Right cardiac atrium (tissue), 5 donors: ENCODE data around the gene DACH1. TPM values are rescaled to one million over a fixed set of nuclear protein-coding genes. Genes with fewer than 3 reads are reported as not detected.

Experiments used
- ATAC-seq, 2 donors: fragments of 200-7000 bp; cut with Tn5 transposase; one replicate each; pipeline versions ENCODE4 v1.8.0 to v1.9.1; 2020; ENCODE audit warnings: moderate library complexity in 2 of 2, mild to moderate bottlenecking in 1 of 2
- DNase-seq, 3 donors: peaks; one replicate each; pipeline ENCODE4 v3.0.0-alpha.2; 2020
- H3K27ac ChIP-seq: one replicate; pipeline ENCODE4 v1.5.1; 2013; ENCODE audit warnings: mild to moderate bottlenecking, low read length, control low read depth, moderate library complexity
- H3K27me3 ChIP-seq: one replicate; pipeline ENCODE4 v1.6.1; 2013; ENCODE audit not compliant: control insufficient read depth, insufficient read depth
- H3K4me1 ChIP-seq: one replicate; pipeline ENCODE4 v1.6.1; 2013; ENCODE audit warnings: low read length; ENCODE audit not compliant: control insufficient read depth, insufficient read depth
- H3K4me3 ChIP-seq: one replicate; pipeline ENCODE4 v1.5.1; 2013; ENCODE audit warnings: low read length, control low read depth
- H3K9me3 ChIP-seq: one replicate; pipeline ENCODE4 v1.6.1; 2013; ENCODE audit warnings: low read length; ENCODE audit not compliant: control insufficient read depth
- WGBS: extraction: QIAGEN DNeasy Blood & Tissue Kit; methylation state at CpG from one replicate; pipeline ENCODE4 v1.1.7; 2013; 5-methylcytosine and 5-hydroxymethylcytosine counted together
- intact Hi-C, 4 donors: fragments of 100-400 bp; cut with DNase I; formaldehyde crosslinking; loops; one replicate each; pipeline versions ENCODE4 v1.11.0 to v1.14.0; 2022 to 2023
- polyA plus RNA-seq: library from polyadenylated mRNA; stranded (reverse); fragments of 200-250 nt; gene quantifications from one replicate; pipeline ENCODE4 v1.2.3, GENCODE V29; 2013
- total RNA-seq, 4 donors: library from RNA; stranded (reverse); fragmentation: NEBNext Ultra II Directional; extraction: Animal tissue kit (Norgen Biotek cat#: 25700); gene quantifications; one replicate each; pipeline ENCODE4 v1.2.1, GENCODE V29; 2021
- donor health status: healthy with polysubstance abuse.
- donor health status: DM: no; HTN: yes; CAD: no.
- donor health status: DM: no; HTN: no; CAD: no.
- donor health status: DM: no; HTN: yes; CAD: no; lungs with severe emphysema.
- donor health status: DM: yes; HTN: yes; CAD: no.

DACH1 gene
- total and polyA plus RNA-seq, 5 donors, result 1.0 to 3.9 (median 1.3) TPM

DNA sequence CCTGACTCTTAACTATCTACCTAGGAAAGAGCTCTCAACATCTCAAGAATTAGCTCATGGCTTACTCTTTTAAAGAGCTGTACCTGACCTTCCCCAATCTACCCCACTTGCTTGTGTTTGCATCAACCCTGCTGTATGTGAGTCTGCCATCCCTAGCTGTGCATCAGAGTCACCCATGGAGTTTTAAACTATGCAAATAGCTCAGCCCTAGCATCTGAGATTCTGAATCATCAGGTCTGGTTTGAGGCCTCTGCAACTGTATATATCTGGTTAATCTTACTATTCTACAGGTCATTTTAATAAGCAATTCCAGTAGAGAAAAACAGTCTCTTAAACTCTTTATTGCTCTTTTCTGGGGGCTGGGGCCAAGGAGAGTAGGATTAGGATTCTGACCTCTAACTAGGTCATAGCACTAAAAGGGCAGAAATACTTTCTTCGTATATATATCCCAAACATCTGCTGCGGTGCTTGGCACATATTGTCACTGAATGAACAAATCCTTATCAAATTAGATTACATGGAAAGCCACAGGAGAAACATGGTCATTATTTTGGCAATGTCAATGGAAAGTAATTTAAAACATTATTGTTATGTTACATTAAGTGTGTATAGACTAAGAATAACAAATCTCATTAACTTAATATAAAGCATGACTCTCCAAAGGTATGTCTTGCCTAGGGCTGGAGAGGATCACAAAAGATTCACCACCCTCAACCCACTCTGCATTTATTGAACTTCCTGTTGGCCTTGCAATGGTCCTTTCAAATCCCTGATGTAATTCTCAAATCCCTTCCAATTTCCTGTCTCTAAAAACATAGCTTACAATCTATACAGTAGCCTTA is 232.2 kb downstream of the DACH1 start:
- Histone ChIP-seq H3K4me1 (no peaks in the 10 kb centered on the region), H3K4me3 (no peak overlapping the region), H3K9me3 (no peaks in the 10 kb centered on the region), H3K27ac (no peak overlapping the region), H3K27me3 (no peaks in the 10 kb centered on the region)
- ATAC-seq, result no peak
- WGBS, result 48% methylated on average over 2 of the region's 2 CpGs
- intact Hi-C loops, result no loop called here
- no peak for DNase-seq

DNA sequence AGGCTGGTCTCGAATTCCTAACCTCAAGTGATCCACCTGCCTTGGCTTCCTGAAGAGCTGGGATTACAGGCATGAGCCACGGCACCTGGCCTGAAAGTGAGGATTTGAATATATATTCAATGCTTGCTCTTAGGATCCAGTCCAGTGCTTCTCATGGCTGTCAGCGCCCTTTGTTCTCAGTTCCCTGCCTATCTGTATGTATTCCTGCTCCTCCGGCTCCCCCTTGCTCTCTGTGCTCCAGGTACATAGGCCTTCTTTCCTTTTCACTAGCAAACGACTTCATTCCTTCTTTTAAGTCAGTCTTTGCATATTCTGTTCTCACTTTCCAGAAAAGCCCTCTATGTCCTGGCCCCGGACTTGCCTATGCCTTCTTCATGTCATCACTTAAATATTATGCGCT is 232.8 kb downstream of the DACH1 start:
- ATAC-seq, result no peak

DNA sequence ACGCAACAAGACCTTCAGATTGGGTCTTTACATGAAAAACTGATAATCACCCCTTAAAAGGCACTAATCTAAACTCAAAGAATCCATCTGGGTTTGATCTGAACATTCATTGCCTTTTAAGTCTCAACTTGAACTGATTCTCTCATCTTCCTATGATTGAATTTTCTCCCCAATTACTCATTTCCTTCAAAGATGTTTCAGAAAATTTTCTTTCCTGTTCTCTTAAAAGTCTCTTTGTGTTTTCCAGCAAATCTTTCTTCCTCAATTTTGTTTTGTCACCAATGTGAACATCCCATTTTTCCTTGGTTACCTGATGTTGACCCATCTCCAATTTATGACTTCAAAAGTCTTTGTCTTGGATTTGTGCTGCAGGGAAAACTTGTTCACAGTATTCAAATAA is 234.3 kb downstream of the DACH1 start:
- Histone ChIP-seq H3K27ac (no peak overlapping the region), H3K4me3 (no peak overlapping the region), H3K27me3 (no peaks in the 10 kb centered on the region), H3K9me3 (no peaks in the 10 kb centered on the region), H3K4me1 (no peaks in the 10 kb centered on the region)
- intact Hi-C loops, result no loop called here
- DNase-seq (no peak), ATAC-seq (no peak)
- 85% methylated on average over 1 of the region's 1 CpG for WGBS

More for the DNA sequence above, 232.8 kb downstream of the DACH1 start:
- 95% methylated on average over 7 of the region's 7 CpGs for whole genome bisulfite sequencing
- Histone ChIP-seq H3K9me3 (no peaks in the 10 kb centered on the region), H3K4me1 (no peaks in the 10 kb centered on the region), H3K27ac (no peak overlapping the region), H3K4me3 (no peak overlapping the region), H3K27me3 (no peaks in the 10 kb centered on the region)
- peak in 1 of 3 donors; percentile 11 for DNase-seq
- intact Hi-C loops, result no loop called here

DNA sequence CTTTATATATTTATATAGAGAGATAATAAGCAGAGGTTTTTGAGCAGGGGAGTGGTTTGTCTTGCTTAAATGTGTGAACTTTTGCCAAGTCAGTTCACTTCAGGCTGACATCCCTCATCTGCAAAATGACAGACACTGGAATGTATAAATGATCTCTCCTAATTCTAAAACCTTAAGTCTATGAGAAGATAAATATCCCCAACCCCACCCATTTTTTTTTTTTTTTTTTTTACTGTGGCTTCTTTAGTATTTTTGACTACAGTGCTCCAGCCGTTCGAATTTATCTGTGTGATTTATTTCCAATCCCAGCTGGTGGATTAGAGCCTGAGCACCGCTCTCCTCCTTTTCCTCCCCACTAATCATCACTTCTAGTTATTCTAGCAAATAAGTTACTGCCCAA is 234.8 kb downstream of the DACH1 start:
- ATAC-seq, result no peak
- no peak for DNase-seq
- H3K27ac ChIP-seq, result no peak overlapping the region
- H3K4me1 ChIP-seq, result no peaks in the 10 kb centered on the region
- no peaks in the 10 kb centered on the region for H3K27me3 ChIP-seq
- intact Hi-C loops, result no loop called here
- H3K9me3 ChIP-seq, result no peaks in the 10 kb centered on the region
- WGBS, result 58% methylated on average over 3 of the region's 3 CpGs
- no peak overlapping the region for H3K4me3 ChIP-seq

DNA sequence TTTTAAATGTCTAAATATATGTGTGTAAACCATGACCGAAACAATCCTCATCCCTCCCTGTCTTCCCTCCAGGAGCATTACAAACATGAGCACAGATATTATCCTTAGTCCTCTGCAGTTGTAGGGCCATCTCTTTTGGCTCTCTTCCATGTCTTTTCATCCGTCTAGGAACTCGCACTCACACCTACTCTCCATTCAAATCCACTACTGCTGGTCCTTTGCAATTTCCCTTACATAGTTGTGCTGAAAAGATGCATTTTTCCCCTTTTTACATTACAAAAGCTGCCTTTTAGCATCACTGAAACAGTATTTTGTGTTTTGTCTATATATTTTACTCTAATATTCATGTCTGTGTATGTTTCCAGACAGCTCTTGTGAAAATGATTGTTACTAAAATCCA is 237.8 kb downstream of the DACH1 start:
- H3K9me3 ChIP-seq, result no peaks in the 10 kb centered on the region
- H3K27ac ChIP-seq, result no peak overlapping the region
- intact Hi-C loops, result no loop called here
- H3K27me3 ChIP-seq, result no peaks in the 10 kb centered on the region
- ATAC-seq, result no peak
- H3K4me1 ChIP-seq, result no peaks in the 10 kb centered on the region
- no peak for DNase-seq
- WGBS, result 83% methylated on average over 3 of the region's 3 CpGs
- no peak overlapping the region for H3K4me3 ChIP-seq

DNA sequence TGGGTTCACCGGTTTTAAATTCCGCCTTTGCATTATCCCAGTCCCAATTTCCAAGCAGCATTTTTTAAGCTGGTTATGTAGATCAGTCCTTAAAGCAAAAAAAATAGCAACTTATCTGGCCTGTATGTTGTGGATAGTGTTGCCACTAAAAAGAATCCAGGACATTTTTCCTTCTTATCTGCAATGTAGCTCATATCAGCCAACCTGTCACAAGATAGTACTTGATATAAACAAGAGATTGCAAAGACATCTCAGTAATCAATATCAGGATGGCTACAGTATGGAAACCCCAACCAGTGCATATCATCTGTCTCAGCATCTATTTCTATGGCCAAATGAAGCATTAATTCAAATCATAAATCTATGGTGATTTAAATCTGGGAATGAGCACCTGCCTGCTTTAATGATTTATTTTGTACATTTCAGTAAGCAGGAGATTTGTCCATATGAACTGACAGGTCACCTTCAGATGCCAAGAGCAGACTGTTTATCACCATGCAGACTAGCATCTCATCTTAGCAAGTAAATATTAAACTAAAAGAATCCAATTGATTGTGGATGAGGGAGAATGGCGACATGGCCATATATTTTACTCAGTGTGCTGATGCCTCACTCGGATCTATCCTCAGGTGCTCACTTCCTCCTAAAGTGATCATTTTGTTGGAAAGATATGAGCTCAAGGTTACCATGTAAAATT is 240.4 kb downstream of the DACH1 start:
- intact Hi-C loops, result no loop called here
- H3K4me3 ChIP-seq, result no peak overlapping the region
- no peak for ATAC-seq
- 75% methylated on average over 4 of the region's 4 CpGs for WGBS
- no peak overlapping the region for H3K27ac ChIP-seq
- H3K9me3 ChIP-seq, result no peaks in the 10 kb centered on the region
- no peaks in the 10 kb centered on the region for H3K4me1 ChIP-seq
- DNase-seq, result no peak
- H3K27me3 ChIP-seq, result no peaks in the 10 kb centered on the region

DNA sequence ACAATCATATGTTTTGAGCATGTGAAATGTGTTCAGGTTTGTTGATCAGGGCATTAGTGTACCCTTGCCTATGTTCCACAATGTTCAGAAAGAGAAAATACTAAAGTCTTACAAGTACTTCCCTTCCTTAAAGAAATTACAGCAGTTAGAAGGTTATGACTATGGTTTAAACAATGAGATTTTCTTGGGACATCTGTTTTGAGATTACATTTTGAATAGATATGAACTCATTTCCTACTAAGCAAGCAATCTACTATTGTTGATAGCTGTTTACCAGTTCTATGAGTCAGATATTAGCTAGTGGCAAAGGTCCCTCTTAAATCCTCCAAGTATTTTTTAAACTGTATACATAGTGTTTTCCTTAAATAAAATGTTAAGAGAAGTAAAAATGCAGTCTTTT is 241.3 kb downstream of the DACH1 start:
- no peak overlapping the region for H3K27ac ChIP-seq
- no peaks in the 10 kb centered on the region for H3K9me3 ChIP-seq
- intact Hi-C loops, result no loop called here
- no peaks in the 10 kb centered on the region for H3K27me3 ChIP-seq
- DNase-seq (no peak), ATAC-seq (no peak)
- H3K4me1 ChIP-seq, result no peaks in the 10 kb centered on the region
- peak overlapping the region; percentile 25 for H3K4me3 ChIP-seq

DNA sequence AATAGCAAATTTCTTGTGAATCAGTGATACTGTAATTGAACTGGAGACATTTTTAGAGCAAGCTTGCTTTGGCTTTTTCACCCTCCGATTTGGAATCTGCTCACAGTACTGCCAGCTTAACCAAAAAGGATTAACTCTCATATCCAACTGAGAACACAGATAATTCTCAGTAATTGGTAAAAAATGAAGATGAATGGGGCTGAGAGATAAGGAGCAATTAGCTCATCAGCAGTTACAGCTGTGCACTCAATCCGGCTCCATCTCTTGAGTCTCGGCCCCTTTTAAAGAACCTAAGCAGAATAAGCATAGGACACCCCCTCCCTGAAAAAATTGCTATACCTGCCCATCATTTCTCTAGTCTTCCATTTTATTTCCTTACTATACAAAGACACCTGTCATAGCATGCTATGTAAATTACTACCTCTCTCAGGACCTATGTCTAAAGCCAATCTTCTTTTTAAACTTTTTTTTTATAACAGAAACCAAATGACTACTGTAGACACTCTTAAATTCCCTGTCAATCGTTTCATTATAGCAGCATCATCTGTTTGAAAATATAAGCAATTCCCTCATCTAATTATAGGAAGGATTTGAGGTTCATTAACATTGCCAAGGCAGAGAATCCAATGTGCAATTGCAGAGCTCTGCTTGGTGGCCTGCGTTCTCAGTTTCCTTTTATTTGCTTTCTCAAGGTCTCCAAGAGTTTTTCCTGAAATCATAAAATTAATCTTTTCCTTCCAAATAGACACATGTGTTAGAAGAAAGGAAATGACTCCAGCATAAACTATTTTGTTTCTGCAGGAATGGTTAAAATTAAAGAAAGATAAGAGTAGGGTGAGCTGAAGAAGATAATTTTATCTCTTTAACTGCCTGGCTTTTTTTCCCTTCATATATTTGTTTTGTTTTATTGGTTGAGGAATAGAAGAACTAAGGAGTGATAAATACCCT is 242.1 kb downstream of the DACH1 start:
- no peak for DNase-seq
- Histone ChIP-seq H3K4me3 (no peak overlapping the region), H3K27me3 (no peaks in the 10 kb centered on the region), H3K27ac (no peak overlapping the region), H3K4me1 (no peaks in the 10 kb centered on the region), H3K9me3 (no peaks in the 10 kb centered on the region)
- WGBS, result 48% methylated on average over 5 of the region's 5 CpGs
- no peak for ATAC-seq
- intact Hi-C loops, result no loop called here

DNA sequence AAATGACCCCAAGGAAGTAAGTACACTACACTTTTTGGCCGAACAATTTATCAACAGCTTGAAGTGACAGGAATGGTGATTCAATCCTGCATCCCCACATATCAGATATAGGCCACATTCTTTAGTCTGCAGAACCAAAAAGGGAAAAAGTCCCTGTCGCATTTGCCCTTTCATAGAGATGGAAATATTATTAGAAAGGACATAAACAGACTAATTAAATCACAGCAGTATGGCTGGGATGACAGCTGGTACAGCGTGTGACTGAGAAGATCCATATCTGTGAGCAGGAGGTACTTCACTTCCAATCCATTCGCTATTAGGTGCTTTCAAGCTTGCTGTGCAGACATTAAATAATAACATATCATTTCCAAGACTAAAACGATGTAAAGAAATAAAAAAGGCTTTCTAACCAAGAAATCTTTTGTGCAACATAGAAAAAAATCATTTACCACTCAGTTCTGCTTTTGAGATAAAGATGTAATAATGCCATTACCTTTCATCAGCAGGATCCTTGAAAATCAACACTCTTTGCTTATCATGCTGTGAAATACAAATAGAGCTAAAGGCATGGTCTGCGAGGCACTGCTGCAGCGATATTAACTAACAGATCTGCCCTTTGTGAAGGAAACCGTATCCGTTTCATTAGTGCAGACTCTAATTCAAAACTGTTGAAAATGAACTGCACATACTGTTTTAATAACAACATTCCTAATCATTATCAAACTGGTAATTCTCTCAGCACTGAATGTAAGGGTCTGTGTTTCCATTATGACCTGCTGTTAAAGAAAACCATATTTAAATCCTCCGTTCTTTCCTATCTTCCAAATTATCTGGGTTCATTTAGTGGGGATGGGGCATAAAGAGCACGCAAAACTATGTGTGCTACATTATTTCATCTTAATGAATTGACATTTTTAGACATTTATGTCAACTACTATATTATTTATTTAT is 245.6 kb downstream of the DACH1 start:
- Histone ChIP-seq H3K4me3 (no peak overlapping the region), H3K27me3 (no peaks in the 10 kb centered on the region), H3K4me1 (no peaks in the 10 kb centered on the region), H3K9me3 (no peaks in the 10 kb centered on the region), H3K27ac (no peak overlapping the region)
- 43% methylated on average over 11 of the region's 11 CpGs for WGBS
- no peak for DNase-seq
- intact Hi-C loops, result no loop called here
- no peak for ATAC-seq

DNA sequence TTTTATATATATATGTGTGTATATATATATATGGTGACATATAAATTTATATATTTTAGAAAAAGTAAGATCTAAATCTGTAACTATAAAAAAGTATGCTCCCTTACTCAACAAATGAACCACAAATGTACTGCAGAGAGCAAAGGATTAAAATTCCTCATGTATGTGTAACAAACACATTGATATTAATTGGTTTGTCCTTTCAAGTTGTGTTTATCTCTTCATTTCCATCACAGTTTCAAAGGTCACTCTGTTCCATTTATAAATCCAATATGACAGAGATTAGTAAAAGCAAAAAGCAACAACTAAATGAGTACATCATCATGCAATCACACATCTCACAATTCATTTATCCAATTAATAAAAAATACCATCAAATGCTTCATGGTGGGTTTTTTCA is 247.9 kb downstream of the DACH1 start:
- DNase-seq (no peak), ATAC-seq (no peak)
- Histone ChIP-seq H3K27me3 (no peaks in the 10 kb centered on the region), H3K27ac (no peak overlapping the region), H3K9me3 (no peaks in the 10 kb centered on the region), H3K4me3 (no peak overlapping the region), H3K4me1 (no peaks in the 10 kb centered on the region)
- intact Hi-C loops, result no loop called here
